HG02610 (cell line): ENCODE data around the gene CBFA2T3.

Experiments used
- ATAC-seq: cut with Tn5 transposase; IDR thresholded peaks from one replicate; pipeline ENCODE4 v1.9.1; 2021; ENCODE audit warnings: mild to moderate bottlenecking, moderate library complexity; ENCODE audit not compliant: unreplicated experiment

The CBFA2T3 gene

GRCh38 chr16:88844419-88845036 is 132.5 kb downstream of the CBFA2T3 start:
- ATAC-seq: no peak

- no peak for ATAC-seq
Observed at GRCh38 chr16:88843256-88843655, 133.8 kb downstream of the CBFA2T3 start.

GRCh38 chr16:88842806-88843205 is 134.2 kb downstream of the CBFA2T3 start:
- ATAC-seq: no peak

GRCh38 chr16:88842308-88842756 is 134.7 kb downstream of the CBFA2T3 start:
- ATAC-seq: no peak

GRCh38 chr16:88841521-88842307 is 135.3 kb downstream of the CBFA2T3 start:
- no peak for ATAC-seq

GRCh38 chr16:88840600-88841215 is 136.3 kb downstream of the CBFA2T3 start:
- ATAC-seq: no peak

- ATAC-seq: no peak
Observed at GRCh38 chr16:88839745-88840599, 137.0 kb downstream of the CBFA2T3 start.

GRCh38 chr16:88839026-88839529 is 137.9 kb downstream of the CBFA2T3 start:
- no peak for ATAC-seq

- ATAC-seq: no peak
Observed at GRCh38 chr16:88838566-88838965, 138.4 kb downstream of the CBFA2T3 start.

GRCh38 chr16:88837806-88838205 is 139.2 kb downstream of the CBFA2T3 start:
- no peak for ATAC-seq

GRCh38 chr16:88836791-88837190 is 140.2 kb downstream of the CBFA2T3 start:
- no peak for ATAC-seq

- ATAC-seq: no peak
Observed at GRCh38 chr16:88835818-88836217, 141.2 kb downstream of the CBFA2T3 start.

GRCh38 chr16:88835383-88835782 is 141.6 kb downstream of the CBFA2T3 start:
- no peak for ATAC-seq

GRCh38 chr16:88834670-88835069 is 142.3 kb downstream of the CBFA2T3 start:
- no peak for ATAC-seq

- ATAC-seq: no peak
Observed at GRCh38 chr16:88833086-88833485, 143.9 kb downstream of the CBFA2T3 start.

GRCh38 chr16:88831838-88832237 is 145.2 kb downstream of the CBFA2T3 start:
- no peak for ATAC-seq

GRCh38 chr16:88830783-88831182 is 146.2 kb downstream of the CBFA2T3 start:
- ATAC-seq: no peak

- no peak for ATAC-seq
Observed at GRCh38 chr16:88830258-88830657, 146.7 kb downstream of the CBFA2T3 start.

- ATAC-seq: no peak
Observed at GRCh38 chr16:88828711-88829110, 148.3 kb downstream of the CBFA2T3 start.

- ATAC-seq: no peak
Observed at GRCh38 chr16:88827727-88828126, 149.3 kb downstream of the CBFA2T3 start.
